GM18517 (cell line): ENCODE data around the gene PRELID3B.

Source experiments
- ATAC-seq: cut with Tn5 transposase; IDR thresholded peaks from one replicate; pipeline ENCODE4 v1.9.1; 2021; ENCODE audit warnings: mild to moderate bottlenecking, moderate library complexity; ENCODE audit not compliant: unreplicated experiment

PRELID3B gene

GRCh38 chr20:58996226-58996611 lies 46.4 kb downstream of the PRELID3B start:
- ATAC-seq, result no peak

GRCh38 chr20:58995461-58996225 lies 46.9 kb downstream of the PRELID3B start:
- no peak for ATAC-seq

- no peak for ATAC-seq
These were observed 48.0 kb downstream of the PRELID3B start for GRCh38 chr20:58994390-58995159.

- no peak for ATAC-seq
These were observed 49.0 kb downstream of the PRELID3B start for GRCh38 chr20:58993332-58994248.

- no peak for ATAC-seq
These were observed 49.7 kb downstream of the PRELID3B start for GRCh38 chr20:58992911-58993310.

- no peak for ATAC-seq
These were observed 50.9 kb downstream of the PRELID3B start for GRCh38 chr20:58991715-58992114.

- no peak for ATAC-seq
These were observed 51.7 kb downstream of the PRELID3B start for GRCh38 chr20:58990651-58991445.

- no peak for ATAC-seq
These were observed 53.4 kb downstream of the PRELID3B start for GRCh38 chr20:58989196-58989595.

GRCh38 chr20:58988565-58988882 lies 54.1 kb downstream of the PRELID3B start:
- no peak for ATAC-seq

- no peak for ATAC-seq
These were observed 54.6 kb downstream of the PRELID3B start for GRCh38 chr20:58987790-58988564.

- ATAC-seq, result no peak
These were observed 55.5 kb downstream of the PRELID3B start for GRCh38 chr20:58986968-58987517.

GRCh38 chr20:58986286-58986967 lies 56.2 kb downstream of the PRELID3B start:
- no peak for ATAC-seq

GRCh38 chr20:58985656-58986055 lies 56.9 kb downstream of the PRELID3B start:
- no peak for ATAC-seq

- ATAC-seq, result no peak
These were observed 57.9 kb downstream of the PRELID3B start for GRCh38 chr20:58984691-58985090.
